GM08714 (cell line): Measurements from ENCODE around the gene NBPF3.
"Not testable (repeated sequence)": the region's sequence is repeated elsewhere in the genome, so short reads cannot be mapped to it uniquely, and the experiment has no call there.

ENCODE experiments used
- H3K4me3 ChIP-seq: fragments of 200-500 bp; sonication (Bioruptor generic); 2 replicates; pipeline ENCODE4 v1.5.1; 2014; ENCODE audit warnings: mild to moderate bottlenecking, low read length, inconsistent platforms
- ZNF274 ChIP-seq: IDR thresholded peaks from 2 replicates; pipeline ENCODE4 v1.6.1; 2012; ENCODE audit warnings: mild to moderate bottlenecking, low read depth, low read length

Gene NBPF3

GRCh38 chr1:21457654-21458053, 17.7 kb downstream of the NBPF3 start:
- no peak overlapping the region for H3K4me3 ChIP-seq
- TF ChIP-seq ZNF274 = no peak

DNA sequence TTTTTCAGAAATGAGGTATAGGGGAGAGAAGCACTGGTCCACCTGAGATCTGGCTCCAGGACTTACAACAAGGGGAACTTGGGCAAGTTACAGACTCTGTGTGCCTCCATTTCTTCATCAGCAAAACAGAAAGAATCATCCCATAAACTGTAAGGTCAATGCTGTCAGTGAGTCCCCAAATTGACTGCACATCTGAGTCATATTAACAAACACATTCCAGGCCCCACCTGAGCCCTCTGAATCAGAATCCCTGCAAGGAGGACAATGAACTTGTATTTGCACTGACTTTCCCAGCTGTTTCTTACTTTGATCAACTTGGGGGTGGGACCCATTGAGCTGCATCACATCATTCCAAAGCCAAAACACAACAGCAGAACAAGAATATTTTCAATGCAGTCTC, 25.2 kb downstream of the NBPF3 start:
- not testable (repeated sequence) for H3K4me3 ChIP-seq

DNA sequence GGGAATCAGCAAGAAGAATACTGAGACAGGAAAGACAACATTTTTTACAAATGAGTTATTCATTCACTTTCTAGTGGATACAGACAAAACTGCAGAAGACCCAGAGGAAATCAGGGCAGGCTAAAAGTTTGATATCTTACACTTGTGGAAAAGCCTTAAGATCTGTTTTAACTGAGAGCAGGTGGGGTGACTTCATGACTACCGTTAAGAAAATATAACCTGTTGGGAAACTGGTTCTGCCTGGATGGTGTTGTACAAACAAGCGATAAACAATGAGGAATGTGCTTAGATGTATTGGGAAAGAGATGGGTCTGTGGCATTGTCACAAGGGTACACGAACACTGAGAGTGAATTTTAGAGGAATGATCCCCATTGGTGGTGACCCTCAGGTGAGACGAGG, 28.0 kb downstream of the NBPF3 start:
- H3K4me3 ChIP-seq = not testable (repeated sequence)

DNA sequence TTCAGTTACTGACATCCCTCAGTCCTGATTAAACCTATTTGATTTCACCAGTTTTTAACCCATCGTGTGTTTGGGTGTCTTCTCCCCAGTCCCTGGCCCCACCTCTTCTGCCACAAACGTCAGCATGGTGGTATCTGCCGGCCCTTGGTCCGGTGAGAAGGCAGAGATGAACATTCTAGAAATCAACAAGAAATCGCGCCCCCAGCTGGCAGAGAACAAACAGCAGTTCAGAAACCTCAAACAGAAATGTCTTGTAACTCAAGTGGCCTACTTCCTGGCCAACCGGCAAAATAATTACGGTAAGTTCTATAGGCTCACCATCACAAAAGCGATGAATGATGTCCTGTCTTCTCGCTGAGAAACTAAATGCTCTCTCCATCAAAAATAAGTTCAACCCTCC, 28.7 kb downstream of the NBPF3 start:
- no peak overlapping the region for H3K4me3 ChIP-seq
- TF ChIP-seq ZNF274 = no peak

DNA sequence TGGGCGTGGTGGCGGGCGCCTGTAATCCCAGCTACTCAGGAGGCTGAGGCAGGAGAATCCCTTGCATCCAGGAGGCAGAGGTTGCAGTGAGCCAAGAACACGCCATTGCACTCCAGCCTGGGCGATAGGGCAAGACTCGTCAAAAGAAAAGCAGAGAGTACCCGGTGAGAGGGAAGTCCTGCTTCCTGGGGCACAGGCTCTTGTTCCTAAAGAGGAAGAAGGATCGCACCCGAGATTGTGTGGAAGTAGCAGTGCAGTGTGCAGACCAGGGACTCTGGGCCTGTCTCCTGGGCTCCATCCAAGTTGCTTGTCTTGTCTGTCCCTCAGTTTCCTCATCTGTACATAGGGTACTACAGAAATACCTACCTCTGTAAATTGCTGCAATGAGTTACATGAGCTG, 29.6 kb downstream of the NBPF3 start:
- no peak overlapping the region for H3K4me3 ChIP-seq
- TF ChIP-seq ZNF274 = no peak

DNA sequence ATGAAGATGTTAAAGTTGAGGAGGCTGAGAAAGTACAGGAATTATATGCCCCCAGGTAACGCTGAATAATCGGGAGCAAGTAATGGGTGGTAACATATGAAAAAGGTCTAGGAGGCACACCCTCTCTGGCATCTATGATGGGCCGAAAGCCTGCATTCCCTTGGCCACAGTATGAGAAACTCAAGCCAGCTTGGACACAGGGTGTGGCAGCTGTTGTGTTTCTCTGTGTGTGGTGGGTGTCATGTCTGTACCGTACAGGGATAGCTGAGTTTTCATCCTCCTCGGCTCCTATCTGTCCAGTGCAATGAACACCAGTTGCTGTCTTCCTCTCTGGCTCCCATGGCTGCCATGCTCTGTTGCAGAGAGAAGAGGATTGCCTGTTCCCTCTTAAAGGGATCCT, 32.9 kb downstream of the NBPF3 start:
- H3K4me3 ChIP-seq = no peak overlapping the region
- TF ChIP-seq ZNF274 = no peak

DNA sequence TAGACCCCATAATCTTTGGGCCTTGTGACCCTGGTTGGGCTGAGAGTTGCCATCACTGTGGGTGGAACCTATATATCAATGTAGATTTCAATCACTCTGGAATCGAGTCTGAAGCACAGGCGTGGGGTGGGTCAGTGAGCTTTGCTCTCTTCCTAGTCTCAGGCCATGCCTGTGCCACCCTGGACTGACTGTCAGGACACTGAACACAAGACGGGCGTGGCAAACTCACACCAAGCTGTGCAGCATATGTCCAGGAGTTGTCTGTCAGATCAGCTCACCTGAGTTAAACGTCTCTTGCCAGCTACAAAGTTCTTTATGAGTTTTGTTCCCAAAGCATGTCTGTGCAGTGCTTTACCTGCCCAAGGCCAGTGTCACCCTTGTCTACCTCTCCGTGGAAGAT, 38.4 kb downstream of the NBPF3 start:
- H3K4me3 ChIP-seq = no peak overlapping the region
- TF ChIP-seq ZNF274 = no peak

DNA sequence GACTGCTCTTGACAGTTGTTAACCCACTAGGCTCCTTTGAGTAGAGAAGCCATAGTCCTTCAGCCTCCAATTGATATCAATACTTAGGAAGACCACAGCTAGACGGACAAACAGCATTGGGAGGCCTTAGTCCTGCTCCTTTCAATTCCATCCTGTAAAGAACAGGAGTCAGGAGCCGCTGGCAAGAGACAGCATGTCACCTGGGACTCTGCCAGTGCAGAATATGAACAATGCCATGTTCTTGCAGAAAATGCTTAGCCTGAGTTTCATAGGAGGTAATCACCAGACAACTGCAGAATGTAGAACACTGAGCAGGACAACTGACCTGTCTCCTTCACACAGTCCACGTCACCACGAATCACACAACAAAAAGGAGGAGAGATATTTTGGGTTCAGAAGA, 43.9 kb downstream of the NBPF3 start:
- H3K4me3 ChIP-seq = not testable (repeated sequence)

DNA sequence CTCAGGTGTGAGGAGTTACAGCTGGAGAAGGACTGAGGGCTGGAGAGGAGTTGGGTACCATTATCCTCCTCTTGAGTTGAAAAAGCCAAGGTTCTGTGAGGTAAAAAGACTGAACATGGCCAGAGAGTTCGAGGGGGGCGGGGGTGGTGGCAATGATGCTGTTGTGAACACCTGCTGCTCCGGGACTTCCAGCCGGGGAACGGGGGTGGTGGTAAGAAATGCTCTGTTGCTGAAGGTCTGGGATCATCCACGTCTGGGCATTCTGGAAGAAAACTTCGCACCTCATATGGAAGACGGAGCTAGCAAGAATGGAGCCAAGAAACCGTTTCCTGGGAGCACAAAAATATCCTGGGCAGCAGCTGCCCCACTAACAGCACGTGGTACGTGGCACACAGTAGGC, 49.2 kb downstream of the NBPF3 start:
- H3K4me3 ChIP-seq = no peak overlapping the region
- TF ChIP-seq ZNF274 = no peak

DNA sequence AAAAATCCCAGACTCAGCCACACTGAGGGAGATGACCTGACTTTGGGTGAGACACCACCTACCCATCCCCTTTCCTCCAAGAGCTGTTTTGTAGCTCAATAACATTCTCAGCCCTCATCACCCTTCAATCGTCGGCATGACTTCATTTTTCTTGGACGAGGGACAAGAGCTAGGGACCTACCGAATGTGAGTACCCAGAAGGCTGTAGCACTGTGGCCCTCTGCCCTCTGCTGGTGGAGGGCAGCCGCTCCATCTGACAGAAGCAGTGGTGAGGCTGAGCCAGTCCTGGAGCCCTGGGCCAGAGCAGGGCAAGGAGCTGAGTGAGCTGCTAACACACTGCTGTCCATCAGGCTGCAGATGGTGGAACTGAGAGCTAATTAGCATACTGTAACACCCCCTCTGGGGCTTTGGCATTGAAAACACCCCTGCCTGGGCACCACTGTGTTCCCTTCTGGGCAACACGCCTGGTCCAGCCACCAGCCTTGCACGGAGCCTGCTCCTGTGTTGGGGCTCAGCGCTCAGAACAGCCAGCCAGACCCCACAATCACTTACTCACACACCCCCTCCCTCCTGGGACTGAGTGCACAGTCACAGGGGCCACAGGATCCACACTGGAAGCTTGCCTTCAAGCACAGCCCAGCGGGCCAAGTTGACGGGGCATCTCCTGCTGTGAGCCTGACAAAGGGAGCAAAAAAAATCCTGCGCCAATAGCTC, 51.0 kb downstream of the NBPF3 start:
- no peak overlapping the region for H3K4me3 ChIP-seq
- no peak for TF ChIP-seq ZNF274

DNA sequence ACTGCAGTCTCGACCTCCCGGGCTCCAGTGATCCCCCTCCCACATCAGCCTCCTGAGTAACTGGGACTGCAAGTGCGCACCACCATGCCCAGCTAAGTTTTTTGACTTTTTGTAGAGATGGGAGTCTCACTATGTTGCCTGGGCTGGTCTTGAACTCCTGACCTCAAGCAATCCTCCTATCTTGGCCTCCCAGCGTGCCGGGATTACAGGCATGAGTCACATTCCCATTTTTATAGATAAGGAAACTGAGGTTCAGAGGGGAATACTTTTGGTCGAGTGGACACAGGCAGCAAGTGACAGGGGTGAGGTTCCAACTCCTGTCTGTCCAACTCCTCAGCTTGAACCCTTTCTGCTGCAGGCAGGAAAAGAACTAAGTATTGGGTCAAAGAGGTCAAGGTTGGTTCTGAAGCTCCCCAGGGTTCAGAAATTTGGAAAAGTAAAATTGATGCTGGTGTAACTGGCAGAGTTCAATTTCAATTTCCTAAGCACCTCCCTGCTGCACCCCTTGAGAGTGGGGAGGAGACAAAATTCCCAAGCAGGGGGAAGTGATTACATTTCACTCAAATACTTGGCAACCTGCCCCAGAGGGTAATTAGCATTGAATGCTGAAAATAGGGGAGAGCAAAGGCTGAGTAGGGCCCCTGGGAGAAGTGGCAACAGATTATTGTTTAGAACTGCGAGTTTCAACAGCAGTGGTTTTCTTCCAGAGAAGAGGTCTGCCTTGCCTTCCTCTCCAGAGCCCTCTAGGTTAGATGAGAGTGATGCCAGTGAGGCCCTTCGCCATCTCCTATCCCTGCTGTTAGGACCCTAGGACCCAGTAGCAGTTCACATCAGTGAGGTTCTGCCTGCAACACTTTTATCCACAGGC, 51.8 kb downstream of the NBPF3 start:
- no peak for TF ChIP-seq ZNF274
- H3K4me3 ChIP-seq = no peak overlapping the region

DNA sequence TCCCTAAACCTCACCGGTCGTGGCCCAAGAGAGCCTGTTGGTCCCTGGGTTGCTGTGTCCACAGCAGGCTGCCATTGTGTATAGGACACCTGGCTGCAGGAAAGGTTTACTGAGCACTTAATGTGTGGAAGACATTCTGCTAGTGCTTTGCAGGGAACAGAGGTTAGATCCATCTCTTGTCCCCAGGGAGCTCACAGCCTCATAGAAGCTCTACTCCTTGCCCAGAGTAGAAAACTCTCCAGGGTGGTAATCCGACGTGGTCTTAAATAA, 52.4 kb downstream of the NBPF3 start:
- no peak overlapping the region for H3K4me3 ChIP-seq
- TF ChIP-seq ZNF274 = no peak

DNA sequence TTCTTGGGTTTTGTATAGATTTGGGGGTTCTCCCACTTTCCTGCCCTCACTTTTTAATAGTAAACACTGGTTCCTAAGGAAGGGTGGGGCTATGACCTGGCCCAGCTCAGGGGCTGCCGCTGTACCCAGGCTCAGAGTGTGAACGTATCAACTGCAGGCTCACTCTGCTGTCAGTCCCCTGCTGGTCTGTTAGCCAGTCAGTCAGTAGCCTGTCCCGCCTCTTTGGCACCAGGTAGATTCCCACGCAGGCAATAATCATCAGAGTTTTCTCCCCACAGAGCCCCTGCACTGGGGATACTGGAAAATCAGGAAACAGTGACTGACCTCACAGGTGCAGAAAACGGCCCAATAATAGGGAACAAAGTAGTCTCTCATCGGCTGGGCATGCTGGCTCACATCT, 54.3 kb downstream of the NBPF3 start:
- no peak for TF ChIP-seq ZNF274
- no peak overlapping the region for H3K4me3 ChIP-seq

- no peak for TF ChIP-seq ZNF274
- H3K4me3 ChIP-seq = no peak overlapping the region
These were observed 55.4 kb downstream of the NBPF3 start for GRCh38 chr1:21495225-21495820.

GRCh38 chr1:21496063-21496462, 56.1 kb downstream of the NBPF3 start:
- no peak for TF ChIP-seq ZNF274
- H3K4me3 ChIP-seq = no peak overlapping the region
